HG03565 (cell line): ENCODE measurements around the gene KCNA4.
A peak's percentile ranks its signal among the peaks of the same experiment; 100 is the strongest.
"Not testable (repeated sequence)": the region's sequence is repeated elsewhere in the genome, so short reads cannot be mapped to it uniquely, and the experiment has no call there.

ENCODE experiments used
- ATAC-seq: cut with Tn5 transposase; IDR thresholded peaks from one replicate; pipeline ENCODE4 v1.9.1; 2021; ENCODE audit warnings: mild to moderate bottlenecking, moderate library complexity; ENCODE audit not compliant: unreplicated experiment

The KCNA4 gene

GRCh38 chr11:30000986-30001750, 15.7 kb downstream of the KCNA4 start:
- no peak for ATAC-seq

GRCh38 chr11:29996016-29996415, 20.8 kb downstream of the KCNA4 start:
- peak; percentile 96 for ATAC-seq

- no peak for ATAC-seq
Observed at GRCh38 chr11:29989174-29989970, 27.5 kb downstream of the KCNA4 start.

GRCh38 chr11:29985248-29985647, 31.6 kb downstream of the KCNA4 start:
- no peak for ATAC-seq

- no peak for ATAC-seq
Observed at GRCh38 chr11:29984544-29984943, 32.3 kb downstream of the KCNA4 start.

- no peak for ATAC-seq
Observed at GRCh38 chr11:29978549-29978948, 38.3 kb downstream of the KCNA4 start.

- ATAC-seq, result not testable (repeated sequence)
Observed at GRCh38 chr11:29975580-29975979, 41.2 kb downstream of the KCNA4 start.

- ATAC-seq, result no peak
Observed at GRCh38 chr11:29963796-29964195, 53.0 kb downstream of the KCNA4 start.

GRCh38 chr11:29963036-29963435, 53.8 kb downstream of the KCNA4 start:
- no peak for ATAC-seq

- ATAC-seq, result peak; percentile 69
Observed at GRCh38 chr11:29962243-29962642, 54.6 kb downstream of the KCNA4 start.
